GM12875 (cell line): Measurements from ENCODE around the gene HOXA10.

ENCODE experiments used
- H3K4me3 ChIP-seq: one replicate; pipeline ENCODE4 v1.5.1; 2011; ENCODE audit warnings: low read depth, low read length, control low read depth
- CTCF ChIP-seq: IDR thresholded peaks from 2 replicates; pipeline ENCODE4 v1.5.1; 2011; ENCODE audit warnings: low read depth, mild to moderate bottlenecking, control low read depth, inconsistent platforms, low read length, moderate library complexity, borderline replicate concordance; ENCODE audit not compliant: insufficient read depth

HOXA10 gene

GRCh38 chr7:27184337-27185012 lies 10.4 kb upstream of the HOXA10 start:
- no peak for TF ChIP-seq CTCF
- no peak overlapping the region for H3K4me3 ChIP-seq

GRCh38 chr7:27183682-27184336 lies 9.7 kb upstream of the HOXA10 start:
- no peak overlapping the region for H3K4me3 ChIP-seq
- TF ChIP-seq CTCF, result no peak

- no peak overlapping the region for H3K4me3 ChIP-seq
- TF ChIP-seq CTCF, result no peak
These were observed 9.0 kb upstream of the HOXA10 start for GRCh38 chr7:27182861-27183681.

- H3K4me3 ChIP-seq, result no peak overlapping the region
- TF ChIP-seq CTCF, result no peak
These were observed 8.2 kb upstream of the HOXA10 start for GRCh38 chr7:27182285-27182841.

- no peak overlapping the region for H3K4me3 ChIP-seq
- TF ChIP-seq CTCF, result no peak
These were observed 7.7 kb upstream of the HOXA10 start for GRCh38 chr7:27181795-27182275.

GRCh38 chr7:27180431-27181420 lies 6.6 kb upstream of the HOXA10 start:
- no peak for TF ChIP-seq CTCF
- no peak overlapping the region for H3K4me3 ChIP-seq
